Gastrocnemius medialis (tissue), 4 donors: ENCODE measurements around the gene RFT1. TPM values are rescaled to one million over a fixed set of nuclear protein-coding genes. Genes with fewer than 3 reads are reported as not detected.
"Not testable (repeated sequence)": the region's sequence is repeated elsewhere in the genome, so short reads cannot be mapped to it uniquely, and the experiment has no call there.

Source experiments
- ATAC-seq, 2 donors: fragments of 150-250 bp; one replicate each; pipeline ENCODE4 v1.9.1; 2016
- DNase-seq, 2 donors: peaks; one replicate each; pipeline ENCODE4 v3.0.0-alpha.2; 2019
- H3K27ac ChIP-seq, 4 donors: fragments of 200-600 bp; sonication (generic); 1 replicate in 1 of 4; 2 replicates in 3 of 4; pipeline ENCODE4 v1.5.1; 2016 to 2018; ENCODE audit warnings: mild to moderate bottlenecking in 2 of 4, moderate library complexity in 1 of 4
- H3K27me3 ChIP-seq, 3 donors: fragments of 200-600 bp; sonication (generic) in 2 of 3; 1 replicate in 1 of 3; 2 replicates in 2 of 3; pipeline versions ENCODE4 v1.5.1 to v1.6.0; 2016 to 2019; ENCODE audit warnings: mild to moderate bottlenecking in 1 of 3, moderate library complexity in 1 of 3
- H3K36me3 ChIP-seq, 2 donors: fragments of 200-600 bp; sonication (generic) in 1 of 2; one replicate each; pipeline ENCODE4 v1.5.1; 2017 to 2018
- H3K4me1 ChIP-seq, 2 donors: fragments of 200-600 bp; sonication (generic) in 1 of 2; one replicate each; pipeline ENCODE4 v1.5.1; 2016 to 2017; ENCODE audit warnings: mild to moderate bottlenecking in 2 of 2
- H3K4me3 ChIP-seq, 4 donors: fragments of 200-600 bp; sonication (generic) in 3 of 4; 1 replicate in 1 of 4; 2 replicates in 3 of 4; pipeline ENCODE4 v1.5.1; 2016 to 2019; ENCODE audit warnings: mild to moderate bottlenecking in 2 of 4
- H3K9me3 ChIP-seq, 3 donors: fragments of 200-600 bp; sonication (generic) in 2 of 3; 1 replicate in 1 of 3; 2 replicates in 2 of 3; pipeline ENCODE4 v1.5.1; 2016 to 2019
- POLR2A ChIP-seq, 2 donors: fragments of 450-650 bp; IDR thresholded peaks; one replicate each; pipeline ENCODE4 v1.6.1; 2017; ENCODE audit warnings: antibody characterized with exemption in 2 of 2, mild to moderate bottlenecking in 2 of 2, moderate library complexity in 2 of 2
- in situ Hi-C, 4 donors: fragments of 200-750 bp; cut with MboI; loops; one replicate each; pipeline versions ENCODE4 v1.15.0 to v1.8.0; 2017; ENCODE audit warnings: low sequenced_read_pairs in 4 of 4
- intact Hi-C: fragments of 100-400 bp; cut with DNase I; formaldehyde crosslinking; loops from one replicate; pipeline ENCODE4 v1.15.1; 2023; ENCODE audit warnings: low total_unique reads
- total RNA-seq, 4 donors: library from RNA; depleted of rRNA; stranded (reverse); fragments of >200 nt; gene quantifications; one replicate each; pipeline versions ENCODE4 v1.1.0 to v1.2.3, GENCODE V29; 2016
- TF ChIP-seq, protein P1 (sequence below), 5 experiments: fragments of 450-650 bp in 3 of 5; fragments of 200-600 bp in 2 of 5; sonication (generic) in 2 of 5; IDR thresholded peaks in 4 of 5; conservative IDR thresholded peaks in 1 of 5; 1 replicate in 4 of 5; 2 replicates in 1 of 5; pipeline ENCODE4 v1.5.1; 2016 to 2019; ENCODE audit warnings: antibody characterized with exemption in 5 of 5, mild to moderate bottlenecking in 3 of 5, moderate library complexity in 3 of 5

The RFT1 gene
- total RNA-seq, 4 donors from 2014 or later, result 2.5 to 5.7 (median 5.2) TPM

DNA sequence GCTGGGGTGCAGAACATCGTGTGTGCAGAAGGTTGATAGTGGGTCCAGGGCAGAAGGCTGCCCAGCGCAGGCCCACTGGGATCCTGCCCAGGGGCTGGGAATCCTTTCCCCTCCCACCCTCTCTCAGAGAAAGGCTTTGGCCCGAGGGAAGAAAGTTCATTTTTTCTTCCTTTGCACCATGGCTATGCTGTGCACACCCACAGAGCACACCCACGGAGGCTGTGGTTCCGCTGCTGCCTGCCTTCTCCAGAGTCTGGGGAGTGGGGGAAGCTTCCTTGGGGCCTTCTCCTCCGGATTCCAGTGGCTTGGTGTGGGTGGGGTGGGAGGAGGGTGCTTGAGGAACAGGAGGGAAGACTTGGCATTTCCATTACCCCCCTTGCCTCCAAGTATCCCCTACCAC lies 23.7 kb upstream of the RFT1 start:
- no peak for ATAC-seq
- TF ChIP-seq, protein P1, sequence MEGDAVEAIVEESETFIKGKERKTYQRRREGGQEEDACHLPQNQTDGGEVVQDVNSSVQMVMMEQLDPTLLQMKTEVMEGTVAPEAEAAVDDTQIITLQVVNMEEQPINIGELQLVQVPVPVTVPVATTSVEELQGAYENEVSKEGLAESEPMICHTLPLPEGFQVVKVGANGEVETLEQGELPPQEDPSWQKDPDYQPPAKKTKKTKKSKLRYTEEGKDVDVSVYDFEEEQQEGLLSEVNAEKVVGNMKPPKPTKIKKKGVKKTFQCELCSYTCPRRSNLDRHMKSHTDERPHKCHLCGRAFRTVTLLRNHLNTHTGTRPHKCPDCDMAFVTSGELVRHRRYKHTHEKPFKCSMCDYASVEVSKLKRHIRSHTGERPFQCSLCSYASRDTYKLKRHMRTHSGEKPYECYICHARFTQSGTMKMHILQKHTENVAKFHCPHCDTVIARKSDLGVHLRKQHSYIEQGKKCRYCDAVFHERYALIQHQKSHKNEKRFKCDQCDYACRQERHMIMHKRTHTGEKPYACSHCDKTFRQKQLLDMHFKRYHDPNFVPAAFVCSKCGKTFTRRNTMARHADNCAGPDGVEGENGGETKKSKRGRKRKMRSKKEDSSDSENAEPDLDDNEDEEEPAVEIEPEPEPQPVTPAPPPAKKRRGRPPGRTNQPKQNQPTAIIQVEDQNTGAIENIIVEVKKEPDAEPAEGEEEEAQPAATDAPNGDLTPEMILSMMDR (IDR thresholded peaks at IDR 0.05 in 4 of 5, conservative IDR thresholded peaks at IDR 0.05 in 1 of 5), result no peak
- no peak for TF ChIP-seq POLR2A (IDR thresholded peaks at IDR 0.05)
- no peak for DNase-seq
- in situ Hi-C loops, result no loop called here
- Histone ChIP-seq H3K36me3 (no peaks in the 10 kb centered on the region), H3K4me1 (peaks cover 9 to 23% of the 10 kb centered on the region in 2 donors), H3K27ac (no peak overlapping the region), H3K4me3 (no peak overlapping the region), H3K27me3 (no peaks in the 10 kb centered on the region), H3K9me3 (no peaks in the 10 kb centered on the region)
- intact Hi-C loops, result no loop called here

DNA sequence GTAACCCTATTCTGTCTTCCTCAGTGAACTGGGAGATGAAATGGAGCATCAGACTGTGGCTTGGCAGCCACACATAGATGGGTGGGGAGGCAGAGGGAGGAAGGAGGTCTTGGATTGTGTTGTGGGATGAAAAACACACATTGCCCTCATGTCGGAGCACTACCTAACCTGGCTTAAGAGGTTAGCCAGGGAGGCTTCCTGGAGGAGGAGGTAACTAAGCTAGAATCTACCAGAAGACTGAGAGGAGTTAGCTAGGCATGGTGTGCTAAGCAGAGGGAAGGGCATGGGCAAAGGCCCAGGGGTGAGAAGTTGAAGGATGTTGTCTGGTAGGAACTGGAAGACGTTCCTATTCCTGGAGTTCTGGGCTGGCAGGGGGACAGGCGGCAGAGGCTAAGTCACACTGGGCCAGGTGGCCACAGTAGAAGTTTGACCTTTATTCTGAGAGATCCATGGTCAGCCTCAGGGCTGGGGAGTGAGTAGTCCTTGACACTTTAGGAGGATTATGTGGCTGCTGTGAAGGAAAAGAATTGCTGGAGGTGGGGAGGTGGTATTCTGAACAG lies 23.1 kb upstream of the RFT1 start:
- ATAC-seq (peak; percentile 67 to 84), DNase-seq (peak in 1 of 2 donors; percentile 62)
- H3K9me3 ChIP-seq, result no peaks in the 10 kb centered on the region
- peaks cover 8 to 23% of the 10 kb centered on the region in 2 donors for H3K4me1 ChIP-seq
- in situ Hi-C loops, result no loop called here
- H3K4me3 ChIP-seq, result no peak overlapping the region
- H3K36me3 ChIP-seq, result no peaks in the 10 kb centered on the region
- no peaks in the 10 kb centered on the region for H3K27me3 ChIP-seq
- intact Hi-C loops, result no loop called here
- TF ChIP-seq, protein P1 (IDR thresholded peaks at IDR 0.05 in 4 of 5, conservative IDR thresholded peaks at IDR 0.05 in 1 of 5), result no peak
- no peak for TF ChIP-seq POLR2A (IDR thresholded peaks at IDR 0.05)
- no peak overlapping the region for H3K27ac ChIP-seq

DNA sequence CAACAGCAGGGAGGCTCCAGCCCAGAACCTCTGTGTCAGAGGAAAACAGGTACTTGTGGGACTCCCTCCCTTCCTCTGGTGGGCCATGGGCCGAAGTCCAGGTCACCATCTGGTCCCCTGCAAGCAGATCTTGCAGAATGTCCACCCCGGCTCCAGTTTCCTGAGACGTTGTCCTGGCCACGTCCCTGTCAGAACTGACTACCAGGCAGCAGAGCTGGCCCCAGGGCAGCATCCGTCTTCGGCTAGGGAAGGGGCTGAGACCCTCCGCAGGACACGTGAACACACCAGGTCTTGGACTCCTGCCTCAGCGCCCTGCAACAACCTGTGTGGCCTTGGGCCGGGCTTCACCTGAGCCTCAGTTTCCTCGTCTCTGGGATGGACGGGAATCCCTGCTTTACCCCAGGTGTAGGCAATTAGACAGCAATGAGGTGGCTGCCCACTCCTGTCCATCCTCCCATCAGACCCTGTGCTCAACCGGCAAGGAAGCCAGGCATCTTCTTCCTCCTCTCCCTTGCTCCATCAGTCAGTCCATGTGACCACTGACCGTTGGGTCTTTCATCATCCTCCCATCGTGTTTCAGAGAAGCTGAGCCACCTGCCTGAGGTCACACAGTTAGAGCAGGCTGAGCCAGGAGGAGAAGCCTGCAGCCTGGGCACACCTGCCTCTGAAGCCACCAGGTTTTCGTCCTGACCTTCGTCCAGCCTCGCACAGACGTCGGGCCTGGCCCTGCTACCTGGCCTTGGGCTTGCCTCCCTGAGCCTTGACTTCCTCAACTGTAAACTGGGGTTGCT lies 21.8 kb upstream of the RFT1 start:
- no peak for TF ChIP-seq POLR2A (IDR thresholded peaks at IDR 0.05)
- TF ChIP-seq, protein P1 (IDR thresholded peaks at IDR 0.05 in 4 of 5, conservative IDR thresholded peaks at IDR 0.05 in 1 of 5), result no peak
- in situ Hi-C loops (no loop called here), intact Hi-C loops (no loop called here)
- no peak for ATAC-seq
- Histone ChIP-seq H3K9me3 (no peaks in the 10 kb centered on the region), H3K4me3 (no peak overlapping the region), H3K4me1 (peaks cover 13 to 35% of the 10 kb centered on the region in 2 donors), H3K27ac (no peak overlapping the region), H3K27me3 (no peaks in the 10 kb centered on the region), H3K36me3 (no peaks in the 10 kb centered on the region)
- no peak for DNase-seq

DNA sequence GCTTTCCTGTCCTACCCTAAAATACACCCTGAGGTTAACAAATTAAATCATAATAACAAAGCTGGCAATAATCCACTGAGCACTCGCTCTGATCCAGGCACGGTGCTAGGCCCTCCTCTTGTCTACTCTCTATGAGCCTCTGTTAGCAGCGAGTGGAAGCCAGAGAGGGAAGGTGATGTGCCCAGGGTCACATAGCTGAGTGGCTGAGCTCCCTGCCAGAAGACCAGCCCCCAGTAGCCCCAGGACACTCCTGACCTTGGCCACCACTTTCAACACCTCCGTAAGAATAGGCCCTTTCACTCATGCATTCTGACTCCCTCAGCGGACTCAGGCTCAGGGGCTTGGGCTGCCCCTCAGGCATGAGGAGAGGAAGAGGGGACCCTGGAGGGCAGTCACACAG lies 21.2 kb upstream of the RFT1 start:
- H3K4me1 ChIP-seq, result peaks cover 13 to 39% of the 10 kb centered on the region in 2 donors
- no peaks in the 10 kb centered on the region for H3K36me3 ChIP-seq
- DNase-seq (no peak), ATAC-seq (no peak)
- no peaks in the 10 kb centered on the region for H3K9me3 ChIP-seq
- no peak overlapping the region for H3K4me3 ChIP-seq
- no peaks in the 10 kb centered on the region for H3K27me3 ChIP-seq
- H3K27ac ChIP-seq, result no peak overlapping the region
- TF ChIP-seq, protein P1 (IDR thresholded peaks at IDR 0.05 in 4 of 5, conservative IDR thresholded peaks at IDR 0.05 in 1 of 5), result no peak
- no peak for TF ChIP-seq POLR2A (IDR thresholded peaks at IDR 0.05)
- intact Hi-C loops, result no loop called here
- in situ Hi-C loops, result no loop called here

DNA sequence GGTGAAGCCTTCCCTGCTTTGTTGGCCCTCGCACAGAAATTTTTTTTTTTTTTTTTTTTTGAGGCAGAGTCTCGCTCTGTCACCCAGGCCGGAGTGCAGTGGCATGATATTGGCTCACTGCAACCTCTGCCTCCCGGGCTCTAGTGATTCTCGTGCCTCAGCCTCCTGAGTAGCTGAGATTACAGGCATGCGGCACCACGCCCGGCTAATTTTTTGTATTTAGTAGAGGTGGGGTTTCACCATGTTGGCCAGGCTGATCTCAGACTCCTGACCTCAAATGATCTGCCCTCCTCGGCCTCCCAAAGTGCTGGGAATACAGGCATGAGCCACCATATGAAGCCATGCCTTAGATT lies 20.8 kb upstream of the RFT1 start:
- H3K9me3 ChIP-seq, in situ Hi-C loops, H3K27ac ChIP-seq, H3K27me3 ChIP-seq, H3K36me3 ChIP-seq, DNase-seq, intact Hi-C loops, H3K4me3 ChIP-seq, ATAC-seq: not testable (repeated sequence)
- H3K4me1 ChIP-seq, result peaks cover 13 to 39% of the 10 kb centered on the region in 2 donors
